ES-I3 (cell line): Measurements from ENCODE around the gene SLIT3.

Experiments used
- H3K36me3 ChIP-seq: 2 replicates; pipeline ENCODE4 v1.6.1; 2013; ENCODE audit warnings: mild to moderate bottlenecking, low read length, control low read depth, moderate library complexity; ENCODE audit not compliant: insufficient read depth
- H3K4me1 ChIP-seq: 2 replicates; pipeline ENCODE4 v1.6.1; 2013; ENCODE audit warnings: mild to moderate bottlenecking, control low read depth, low read length; ENCODE audit not compliant: insufficient read depth
- H3K9ac ChIP-seq: 2 replicates; pipeline ENCODE4 v1.6.1; 2013; ENCODE audit warnings: low read depth, mild to moderate bottlenecking, low read length, moderate library complexity
- H3K9me3 ChIP-seq: 2 replicates; pipeline ENCODE4 v1.6.1; 2013; ENCODE audit warnings: mild to moderate bottlenecking, low read length, moderate library complexity; ENCODE audit not compliant: control insufficient read depth, insufficient read depth

The SLIT3 gene

GRCh38 chr5:169011451-169011850 lies 289.5 kb downstream of the SLIT3 start:
- Histone ChIP-seq H3K4me1 (peaks cover 3% of the 10 kb centered on the region; the same call in 1 of the 2 replicates), H3K36me3 (no peaks in the 10 kb centered on the region), H3K9ac (no peak overlapping the region), H3K9me3 (no peaks in the 10 kb centered on the region)

GRCh38 chr5:169011009-169011408 lies 289.9 kb downstream of the SLIT3 start:
- no peaks in the 10 kb centered on the region for H3K9me3 ChIP-seq
- peaks cover 3% of the 10 kb centered on the region; the same call in 1 of the 2 replicates for H3K4me1 ChIP-seq
- H3K9ac ChIP-seq: no peak overlapping the region
- H3K36me3 ChIP-seq: no peaks in the 10 kb centered on the region

- no peak overlapping the region for H3K9ac ChIP-seq
- no peaks in the 10 kb centered on the region for H3K9me3 ChIP-seq
- peaks cover 10% of the 10 kb centered on the region; the same call in 1 of the 2 replicates for H3K4me1 ChIP-seq
- no peaks in the 10 kb centered on the region for H3K36me3 ChIP-seq
Measured at GRCh38 chr5:169009123-169009522, 291.8 kb downstream of the SLIT3 start.

GRCh38 chr5:169006842-169007790 lies 293.8 kb downstream of the SLIT3 start:
- Histone ChIP-seq H3K9me3 (no peaks in the 10 kb centered on the region), H3K4me1 (peaks cover 25% of the 10 kb centered on the region), H3K36me3 (no peaks in the 10 kb centered on the region), H3K9ac (no peak overlapping the region)

GRCh38 chr5:169004551-169004950 lies 296.4 kb downstream of the SLIT3 start:
- Histone ChIP-seq H3K9me3 (no peaks in the 10 kb centered on the region), H3K4me1 (peaks cover 25% of the 10 kb centered on the region)

GRCh38 chr5:169003721-169004541 lies 297.0 kb downstream of the SLIT3 start:
- no peak overlapping the region for H3K9ac ChIP-seq
- peaks cover 25% of the 10 kb centered on the region for H3K4me1 ChIP-seq
- no peaks in the 10 kb centered on the region for H3K36me3 ChIP-seq
- H3K9me3 ChIP-seq: no peaks in the 10 kb centered on the region

More at GRCh38 chr5:169004551-169004950, 296.4 kb downstream of the SLIT3 start:
- Histone ChIP-seq H3K36me3 (no peaks in the 10 kb centered on the region), H3K9ac (no peak overlapping the region)

GRCh38 chr5:169002953-169003555 lies 297.9 kb downstream of the SLIT3 start:
- Histone ChIP-seq H3K9me3 (no peaks in the 10 kb centered on the region), H3K9ac (no peak overlapping the region), H3K36me3 (no peaks in the 10 kb centered on the region), H3K4me1 (peaks cover 25% of the 10 kb centered on the region)

GRCh38 chr5:169001394-169001793 lies 299.5 kb downstream of the SLIT3 start:
- Histone ChIP-seq H3K9me3 (no peaks in the 10 kb centered on the region), H3K9ac (no peak overlapping the region), H3K36me3 (no peaks in the 10 kb centered on the region), H3K4me1 (peaks cover 25% of the 10 kb centered on the region)

GRCh38 chr5:168995024-168995423 lies 305.9 kb downstream of the SLIT3 start:
- no peak overlapping the region for H3K9ac ChIP-seq
- H3K36me3 ChIP-seq: no peaks in the 10 kb centered on the region
- no peaks in the 10 kb centered on the region for H3K9me3 ChIP-seq
- peaks cover 5% of the 10 kb centered on the region; the same call in 1 of the 2 replicates for H3K4me1 ChIP-seq

GRCh38 chr5:168992687-168993086 lies 308.3 kb downstream of the SLIT3 start:
- no peaks in the 10 kb centered on the region for H3K9me3 ChIP-seq
- H3K36me3 ChIP-seq: no peaks in the 10 kb centered on the region
- no peak overlapping the region for H3K9ac ChIP-seq
- H3K4me1 ChIP-seq: peaks cover 5% of the 10 kb centered on the region; the same call in 1 of the 2 replicates

GRCh38 chr5:168992016-168992415 lies 308.9 kb downstream of the SLIT3 start:
- Histone ChIP-seq H3K9ac (no peak overlapping the region), H3K4me1 (peaks cover 5% of the 10 kb centered on the region; the same call in 1 of the 2 replicates), H3K36me3 (no peaks in the 10 kb centered on the region), H3K9me3 (no peaks in the 10 kb centered on the region)

GRCh38 chr5:168991311-168991710 lies 309.6 kb downstream of the SLIT3 start:
- peaks cover 5% of the 10 kb centered on the region; the same call in 1 of the 2 replicates for H3K4me1 ChIP-seq
- H3K9me3 ChIP-seq: no peaks in the 10 kb centered on the region
- H3K36me3 ChIP-seq: no peaks in the 10 kb centered on the region
- no peak overlapping the region for H3K9ac ChIP-seq

- Histone ChIP-seq H3K36me3 (no peaks in the 10 kb centered on the region), H3K9me3 (no peaks in the 10 kb centered on the region), H3K9ac (no peak overlapping the region), H3K4me1 (peaks cover 7% of the 10 kb centered on the region)
Measured at GRCh38 chr5:168990679-168991078, 310.3 kb downstream of the SLIT3 start.
